Mesenteric fat pad (tissue), 1 donor: ENCODE results near the gene MYL3. TPM values are rescaled to one million over a fixed set of nuclear protein-coding genes. Genes with fewer than 3 reads are reported as not detected.

Experiments used
- DNase-seq: peaks from one replicate; pipeline ENCODE4 v3.0.0-alpha.2; 2020; ENCODE audit warnings: low spot score
- total RNA-seq: library from RNA; stranded (reverse); fragmentation: NEBNext Ultra II Directional; extraction: Animal tissue kit (Norgen Biotek cat#: 25700); gene quantifications from one replicate; pipeline ENCODE4 v1.2.1, GENCODE V29; 2021
- donor health status: DM: yes; HTN: yes; CAD: no.

The MYL3 gene
- total RNA-seq, 1 donor from 2014 or later = 2.6 TPM

GRCh38 chr3:46883054-46883829, 20.0 kb upstream of the MYL3 start:
- no peak for DNase-seq

- no peak for DNase-seq
Measured at GRCh38 chr3:46882377-46883053, 19.3 kb upstream of the MYL3 start.

- DNase-seq = no peak
Measured at GRCh38 chr3:46881596-46882376, 18.5 kb upstream of the MYL3 start.

GRCh38 chr3:46880884-46881595, 17.8 kb upstream of the MYL3 start:
- DNase-seq = no peak

GRCh38 chr3:46878781-46879436, 15.7 kb upstream of the MYL3 start:
- no peak for DNase-seq

GRCh38 chr3:46877406-46878125, 14.3 kb upstream of the MYL3 start, which contains the start of gene PTH1R:
TSS of gene PTH1R (plus strand) at chr3:46877721. CDS start at chr3:46883560, 5,839 bp downstream.
- DNase-seq = no peak

GRCh38 chr3:46876313-46877300, 13.4 kb upstream of the MYL3 start:
- DNase-seq = no peak

GRCh38 chr3:46875560-46875959, 12.3 kb upstream of the MYL3 start:
- no peak for DNase-seq

- DNase-seq = no peak
Measured at GRCh38 chr3:46874430-46874829, 11.2 kb upstream of the MYL3 start.

- no peak for DNase-seq
Measured at GRCh38 chr3:46873521-46873920, 10.3 kb upstream of the MYL3 start.

GRCh38 chr3:46871222-46871621, 8.0 kb upstream of the MYL3 start:
- no peak for DNase-seq

- DNase-seq = no peak
Measured at GRCh38 chr3:46870651-46871050, 7.4 kb upstream of the MYL3 start.

GRCh38 chr3:46869440-46869839, 6.2 kb upstream of the MYL3 start:
- no peak for DNase-seq

GRCh38 chr3:46868948-46869347, 5.7 kb upstream of the MYL3 start:
- DNase-seq = no peak

- no peak for DNase-seq
Measured at GRCh38 chr3:46868287-46868686, 5.0 kb upstream of the MYL3 start.

GRCh38 chr3:46867550-46867898, 4.3 kb upstream of the MYL3 start:
- DNase-seq = peak; percentile 95

GRCh38 chr3:46866720-46867549, 3.7 kb upstream of the MYL3 start:
- DNase-seq = no peak

GRCh38 chr3:46866032-46866595, 2.9 kb upstream of the MYL3 start:
- DNase-seq = no peak
